DND-41 (cell line): ENCODE data around the gene LCN12.

Experiments
- ATAC-seq: fragments of 200-7000 bp; cut with Tn5 transposase; 3 replicates; pipeline ENCODE4 v1.9.1; 2021; ENCODE audit warnings: low read depth; ENCODE audit not compliant: insufficient read depth
- DNase-seq: peaks from one replicate; pipeline ENCODE4 v3.0.0-alpha.2; 2020
- H2AFZ ChIP-seq: 2 replicates; pipeline ENCODE4 v1.6.0; 2012; ENCODE audit warnings: low read depth, low read length
- H3K27ac ChIP-seq: 2 replicates; pipeline ENCODE4 v1.5.1; 2012; ENCODE audit warnings: low read length, inconsistent platforms
- H3K27me3 ChIP-seq: fragments of 200-600 bp; sonication (generic); 2 replicates; pipeline ENCODE4 v1.6.0; 2012; ENCODE audit warnings: low read length, mild to moderate bottlenecking, inconsistent platforms; ENCODE audit not compliant: insufficient read depth, poor library complexity
- H3K36me3 ChIP-seq: 2 replicates; pipeline ENCODE4 v1.5.1; 2012; ENCODE audit warnings: low read length, inconsistent platforms; ENCODE audit not compliant: insufficient read depth
- H3K4me1 ChIP-seq: 2 replicates; pipeline ENCODE4 v1.5.1; 2012; ENCODE audit warnings: mild to moderate bottlenecking, low read length; ENCODE audit not compliant: insufficient read depth
- H3K4me2 ChIP-seq: 2 replicates; pipeline ENCODE4 v1.6.0; 2012; ENCODE audit warnings: mild to moderate bottlenecking, moderate library complexity, low read length, inconsistent platforms; ENCODE audit not compliant: insufficient read depth
- H3K4me3 ChIP-seq, 2 experiments: fragments of 200-600 bp in 1 of 2; shearing (Covaris generic) in 1 of 2; 2 replicates each; pipeline ENCODE4 v1.5.1; 2012 to 2016; ENCODE audit warnings: inconsistent platforms in 2 of 2, low read length in 2 of 2, mild to moderate bottlenecking in 2 of 2, low read depth in 1 of 2, moderate library complexity in 1 of 2
- H3K79me2 ChIP-seq: 2 replicates; pipeline ENCODE4 v1.6.0; 2012; ENCODE audit warnings: low read length, inconsistent platforms; ENCODE audit not compliant: insufficient read depth
- H3K9ac ChIP-seq: 2 replicates; pipeline ENCODE4 v1.6.0; 2012; ENCODE audit warnings: low read depth, mild to moderate bottlenecking, inconsistent platforms, low read length, moderate library complexity
- H3K9me3 ChIP-seq: 2 replicates; pipeline ENCODE4 v1.5.1; 2012; ENCODE audit warnings: low read length, moderate library complexity, mild to moderate bottlenecking, inconsistent platforms; ENCODE audit not compliant: insufficient read depth, severe bottlenecking
- H4K20me1 ChIP-seq: 2 replicates; pipeline ENCODE4 v1.6.0; 2012; ENCODE audit warnings: low read length; ENCODE audit not compliant: insufficient read depth
- EZH2 ChIP-seq: IDR thresholded peaks from 3 replicates; pipeline ENCODE4 v1.6.1; 2012; ENCODE audit warnings: borderline replicate concordance, low read depth, mild to moderate bottlenecking, moderate library complexity, low read length, inconsistent platforms; ENCODE audit not compliant: severe bottlenecking
- TF ChIP-seq, protein P1 (sequence below): IDR thresholded peaks from 2 replicates; pipeline ENCODE4 v1.5.1; 2012; ENCODE audit warnings: borderline replicate concordance, low read length, moderate library complexity, mild to moderate bottlenecking; ENCODE audit not compliant: poor library complexity, severe bottlenecking; ENCODE audit errors: extremely low read depth

Gene LCN12

DNA sequence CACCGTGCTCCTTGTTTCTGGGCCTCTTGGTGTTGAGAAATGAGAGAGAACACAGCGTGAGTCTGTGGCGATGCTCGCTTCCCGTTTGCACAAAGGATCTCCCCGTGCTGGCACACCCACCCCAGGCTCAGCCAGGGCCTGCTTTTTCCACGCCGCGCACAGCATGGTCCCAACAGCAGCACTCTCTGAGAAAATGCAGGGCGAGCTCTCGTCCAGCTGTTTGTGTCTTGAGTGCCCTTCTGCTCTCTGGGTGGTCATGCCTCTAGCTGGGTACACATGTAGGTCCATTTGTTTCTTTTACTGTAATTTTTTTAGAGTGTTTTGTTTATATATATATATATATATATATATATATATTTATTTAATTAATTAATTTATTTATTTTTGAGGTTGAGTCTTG is 34.2 kb upstream of the LCN12 start:
- H3K27ac ChIP-seq: no peak overlapping the region
- no peak overlapping the region for H3K9ac ChIP-seq
- H3K4me2 ChIP-seq: no peak overlapping the region
- no peak overlapping the region for H2AFZ ChIP-seq
- H4K20me1 ChIP-seq: peaks cover 33% of the 10 kb centered on the region
- no peaks in the 10 kb centered on the region for H3K27me3 ChIP-seq
- H3K79me2 ChIP-seq: peaks cover 16% of the 10 kb centered on the region; the same call in 1 of the 2 replicates
- H3K36me3 ChIP-seq: peaks cover 87% of the 10 kb centered on the region
- TF ChIP-seq, protein P1, sequence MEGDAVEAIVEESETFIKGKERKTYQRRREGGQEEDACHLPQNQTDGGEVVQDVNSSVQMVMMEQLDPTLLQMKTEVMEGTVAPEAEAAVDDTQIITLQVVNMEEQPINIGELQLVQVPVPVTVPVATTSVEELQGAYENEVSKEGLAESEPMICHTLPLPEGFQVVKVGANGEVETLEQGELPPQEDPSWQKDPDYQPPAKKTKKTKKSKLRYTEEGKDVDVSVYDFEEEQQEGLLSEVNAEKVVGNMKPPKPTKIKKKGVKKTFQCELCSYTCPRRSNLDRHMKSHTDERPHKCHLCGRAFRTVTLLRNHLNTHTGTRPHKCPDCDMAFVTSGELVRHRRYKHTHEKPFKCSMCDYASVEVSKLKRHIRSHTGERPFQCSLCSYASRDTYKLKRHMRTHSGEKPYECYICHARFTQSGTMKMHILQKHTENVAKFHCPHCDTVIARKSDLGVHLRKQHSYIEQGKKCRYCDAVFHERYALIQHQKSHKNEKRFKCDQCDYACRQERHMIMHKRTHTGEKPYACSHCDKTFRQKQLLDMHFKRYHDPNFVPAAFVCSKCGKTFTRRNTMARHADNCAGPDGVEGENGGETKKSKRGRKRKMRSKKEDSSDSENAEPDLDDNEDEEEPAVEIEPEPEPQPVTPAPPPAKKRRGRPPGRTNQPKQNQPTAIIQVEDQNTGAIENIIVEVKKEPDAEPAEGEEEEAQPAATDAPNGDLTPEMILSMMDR: no peak
- no peak for TF ChIP-seq EZH2
- no peaks in the 10 kb centered on the region for H3K9me3 ChIP-seq
- no peaks in the 10 kb centered on the region for H3K4me1 ChIP-seq
- no peak overlapping the region for H3K4me3 ChIP-seq
- ATAC-seq (no peak), DNase-seq (no peak)

DNA sequence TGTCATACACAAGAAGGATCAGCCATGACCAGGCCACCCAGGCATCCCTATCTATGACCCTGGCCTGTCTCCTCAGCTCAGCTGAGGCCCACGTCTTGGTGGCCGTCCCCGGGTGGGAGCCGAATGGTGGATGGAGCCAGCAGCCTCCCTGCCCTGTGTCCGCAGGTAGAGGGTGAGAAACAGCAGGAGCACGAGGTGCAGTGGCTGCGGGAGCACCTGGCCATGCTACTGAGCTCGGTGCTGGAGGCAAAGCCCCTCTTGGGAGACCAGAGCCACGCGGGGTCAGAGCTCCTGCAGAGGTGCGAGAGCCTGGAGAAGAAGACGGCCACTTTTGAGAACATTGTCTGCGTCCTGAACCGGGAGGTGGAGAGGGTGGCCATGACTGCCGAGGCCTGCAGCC is 32.0 kb upstream of the LCN12 start:
- H3K4me2 ChIP-seq: no peak overlapping the region
- H3K79me2 ChIP-seq: peaks cover 11% of the 10 kb centered on the region; the same call in 1 of the 2 replicates
- no peak overlapping the region for H3K9ac ChIP-seq
- H3K9me3 ChIP-seq: no peaks in the 10 kb centered on the region
- H3K36me3 ChIP-seq: peaks cover 86% of the 10 kb centered on the region
- no peak overlapping the region for H3K27ac ChIP-seq
- peaks cover 33% of the 10 kb centered on the region for H4K20me1 ChIP-seq
- no peak for TF ChIP-seq EZH2
- TF ChIP-seq, protein P1: no peak
- H3K4me3 ChIP-seq: no peak overlapping the region
- no peak overlapping the region for H2AFZ ChIP-seq
- H3K4me1 ChIP-seq: no peaks in the 10 kb centered on the region
- DNase-seq (no peak), ATAC-seq (no peak)
- H3K27me3 ChIP-seq: no peaks in the 10 kb centered on the region

DNA sequence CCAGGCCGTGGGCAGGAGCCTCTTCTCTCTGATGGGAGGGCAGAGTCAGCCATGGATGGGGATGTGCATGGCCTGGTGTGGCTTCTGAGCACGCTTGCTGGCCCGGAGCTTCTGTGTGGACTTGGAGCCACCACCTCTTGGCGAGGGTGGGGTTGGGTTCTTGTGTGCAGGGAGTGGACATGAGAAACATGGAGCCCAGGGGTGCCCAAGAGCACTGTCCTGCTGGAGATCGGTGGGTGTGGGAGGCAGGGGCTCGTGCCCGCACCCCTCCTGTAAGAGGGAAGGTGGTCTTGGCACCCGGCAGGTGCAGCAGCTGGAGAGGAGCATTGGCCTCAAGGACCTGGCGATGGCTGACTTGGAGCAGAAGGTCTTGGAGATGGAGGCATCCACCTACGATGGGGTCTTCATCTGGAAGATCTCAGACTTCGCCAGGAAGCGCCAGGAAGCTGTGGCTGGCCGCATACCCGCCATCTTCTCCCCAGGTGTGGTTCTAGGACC is 31.3 kb upstream of the LCN12 start:
- H3K27ac ChIP-seq: no peak overlapping the region

More for the DNA sequence above, 31.3 kb upstream of the LCN12 start:
- no peak overlapping the region for H2AFZ ChIP-seq
- H4K20me1 ChIP-seq: peaks cover 27% of the 10 kb centered on the region
- H3K36me3 ChIP-seq: peaks cover 86% of the 10 kb centered on the region
- no peak overlapping the region for H3K4me2 ChIP-seq
- H3K9ac ChIP-seq: no peak overlapping the region
- TF ChIP-seq, protein P1: no peak
- TF ChIP-seq EZH2: no peak
- no peaks in the 10 kb centered on the region for H3K27me3 ChIP-seq
- H3K79me2 ChIP-seq: peaks cover 7% of the 10 kb centered on the region; the same call in 1 of the 2 replicates
- no peaks in the 10 kb centered on the region for H3K9me3 ChIP-seq
- no peak for DNase-seq
- no peaks in the 10 kb centered on the region for H3K4me1 ChIP-seq
- no peak for ATAC-seq
- no peak overlapping the region for H3K4me3 ChIP-seq
